Midbrain (tissue), 1 donor: ENCODE results near the gene SLC39A10.

Experiments
- DNase-seq: peaks from one replicate; lab custom pipeline; 2025; lab: John Stamatoyannopoulos, UW

The SLC39A10 gene

GRCh38 chr2:195727106-195727505 lies 70.1 kb downstream of the SLC39A10 start:
- DNase-seq, result no peak

- no peak for DNase-seq
These were observed 73.9 kb downstream of the SLC39A10 start for GRCh38 chr2:195730912-195731311.

- DNase-seq, result no peak
These were observed 75.5 kb downstream of the SLC39A10 start for GRCh38 chr2:195732574-195732973.

DNA sequence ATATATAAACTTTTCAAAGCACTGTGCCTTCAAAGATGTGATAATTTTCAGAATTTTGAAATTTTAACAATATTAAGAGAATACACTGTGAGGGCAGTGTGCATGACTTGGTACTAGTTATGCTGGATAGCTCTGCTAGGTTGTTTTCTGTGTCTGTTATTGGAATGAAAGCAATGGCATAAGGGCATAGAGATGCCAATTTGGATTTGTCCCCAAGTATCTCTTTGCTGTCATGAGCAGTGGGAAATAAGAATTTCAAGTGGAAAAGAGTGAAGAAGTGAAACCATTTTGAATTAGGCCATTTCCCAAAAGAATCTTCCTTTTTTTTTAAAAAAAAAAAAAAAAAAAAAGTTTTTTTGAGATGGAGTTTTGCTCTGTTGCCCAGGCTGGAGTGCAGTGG lies 76.8 kb downstream of the SLC39A10 start:
- no peak for DNase-seq

- DNase-seq, result no peak
These were observed 77.4 kb downstream of the SLC39A10 start for GRCh38 chr2:195734395-195734794.

DNA sequence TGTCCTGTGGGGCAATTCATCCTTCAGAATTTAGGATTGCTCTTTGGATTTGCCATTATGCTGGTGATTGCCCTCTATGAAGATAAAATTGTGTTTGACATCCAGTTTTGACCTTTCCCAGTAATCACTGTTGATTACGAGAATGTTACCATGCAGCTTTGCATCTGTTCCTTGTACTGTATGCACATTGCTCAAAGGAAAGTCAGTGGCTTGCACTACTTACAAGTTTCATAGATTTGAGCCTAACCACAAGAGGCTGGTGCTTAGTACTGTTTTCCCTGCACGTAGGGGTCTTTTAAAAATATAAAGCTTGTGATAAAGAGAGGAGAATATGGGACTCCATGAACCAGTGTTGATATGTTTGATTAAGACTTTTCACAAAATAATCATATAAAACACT lies 77.9 kb downstream of the SLC39A10 start:
- no peak for DNase-seq

DNA sequence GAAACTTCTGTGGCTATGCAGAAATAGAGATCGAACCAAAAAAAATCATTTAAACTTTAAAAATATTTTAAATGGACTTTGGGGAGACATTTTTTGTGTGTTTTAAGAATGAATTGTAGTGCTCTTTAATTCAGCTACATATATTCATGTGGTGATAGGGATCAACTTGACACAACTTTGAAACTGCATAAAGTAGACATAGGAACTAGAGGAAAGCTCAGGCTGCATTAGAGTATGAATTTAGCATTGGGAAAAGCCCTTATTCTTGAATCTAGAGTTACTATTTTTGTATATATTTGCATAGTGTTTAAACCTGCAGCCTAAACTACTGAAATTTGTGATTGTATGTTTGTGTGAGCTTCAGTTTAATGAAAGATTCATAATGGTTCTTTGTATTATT lies 78.3 kb downstream of the SLC39A10 start:
- DNase-seq, result no peak

- DNase-seq, result no peak
These were observed 80.7 kb downstream of the SLC39A10 start for GRCh38 chr2:195737511-195738325.

DNA sequence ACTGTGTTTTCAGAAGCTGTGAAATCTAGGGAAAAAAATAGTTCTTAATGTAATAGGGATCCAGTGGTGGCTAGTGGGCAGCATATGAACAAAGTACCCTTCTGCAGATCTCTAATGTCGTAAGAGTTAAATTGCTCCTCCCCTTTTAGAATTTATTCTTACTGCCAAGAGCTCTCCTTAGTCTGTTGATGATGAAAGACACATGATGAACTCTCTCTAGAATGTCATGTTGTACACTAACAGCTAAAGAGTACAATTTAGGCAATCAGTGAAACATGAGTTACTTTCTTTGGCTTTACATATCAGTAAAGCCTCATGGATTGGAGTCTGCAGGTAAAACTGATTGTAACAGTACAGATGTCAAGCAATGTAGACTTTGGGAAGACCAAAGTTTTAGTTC lies 84.2 kb downstream of the SLC39A10 start:
- no peak for DNase-seq

GRCh38 chr2:195756218-195756942 lies 99.4 kb downstream of the SLC39A10 start:
- no peak for DNase-seq

DNA sequence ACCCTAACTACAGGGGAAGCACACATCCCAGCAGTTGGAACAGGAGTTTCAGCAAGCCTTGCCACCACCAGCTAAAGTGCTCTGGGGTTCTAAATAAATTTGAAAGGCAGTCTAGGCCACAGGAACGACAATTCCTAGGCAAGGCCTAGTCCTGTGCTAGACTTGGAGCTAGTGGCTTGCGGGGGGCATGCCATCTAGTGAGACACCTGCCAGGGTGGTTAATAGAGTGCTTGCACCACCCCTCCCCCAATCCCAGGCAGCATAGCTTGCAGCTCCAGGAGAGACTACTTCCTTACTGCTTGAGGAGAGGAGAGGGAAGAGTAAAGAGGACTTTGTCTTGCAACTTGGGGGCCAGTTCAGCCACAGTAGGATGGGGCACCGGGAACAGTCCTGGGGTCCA lies 101.8 kb downstream of the SLC39A10 start:
- DNase-seq, result no peak

DNA sequence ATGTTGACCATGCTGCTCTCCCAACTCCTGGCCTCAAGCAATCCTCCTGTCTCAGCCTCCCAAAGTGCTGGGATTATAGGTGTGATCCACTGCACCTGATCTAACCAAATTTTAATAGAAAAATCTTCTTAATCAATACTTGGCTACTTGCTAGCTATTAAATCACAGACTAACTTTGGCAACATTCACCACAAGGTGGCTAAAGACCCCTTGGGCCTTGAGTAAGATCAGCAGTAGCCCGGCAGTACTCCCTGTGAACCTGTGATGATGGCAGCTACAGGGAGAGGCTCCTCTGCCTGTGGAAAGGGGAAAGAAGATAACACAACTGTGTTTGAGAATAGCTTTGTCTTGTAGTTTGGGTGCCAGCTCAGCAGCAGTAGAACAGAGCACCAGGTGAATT lies 102.9 kb downstream of the SLC39A10 start:
- no peak for DNase-seq

DNA sequence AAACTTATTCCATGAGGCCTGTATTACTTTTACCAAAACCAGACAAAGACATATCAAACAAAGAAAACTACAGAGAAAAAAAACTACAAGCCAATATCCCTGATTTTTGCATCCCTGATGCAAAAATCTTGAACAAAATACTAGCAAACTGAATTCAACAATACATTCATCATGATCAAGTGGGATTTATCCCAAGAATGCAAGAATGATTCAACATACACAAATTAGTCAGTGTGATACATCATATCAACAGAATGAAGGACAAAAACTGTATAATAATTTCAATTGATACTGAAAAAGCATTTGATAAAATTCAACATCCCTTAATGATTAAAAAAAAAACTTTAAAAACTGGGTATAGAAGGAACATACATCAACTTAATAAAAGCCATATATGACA lies 106.8 kb downstream of the SLC39A10 start:
- DNase-seq, result no peak

DNA sequence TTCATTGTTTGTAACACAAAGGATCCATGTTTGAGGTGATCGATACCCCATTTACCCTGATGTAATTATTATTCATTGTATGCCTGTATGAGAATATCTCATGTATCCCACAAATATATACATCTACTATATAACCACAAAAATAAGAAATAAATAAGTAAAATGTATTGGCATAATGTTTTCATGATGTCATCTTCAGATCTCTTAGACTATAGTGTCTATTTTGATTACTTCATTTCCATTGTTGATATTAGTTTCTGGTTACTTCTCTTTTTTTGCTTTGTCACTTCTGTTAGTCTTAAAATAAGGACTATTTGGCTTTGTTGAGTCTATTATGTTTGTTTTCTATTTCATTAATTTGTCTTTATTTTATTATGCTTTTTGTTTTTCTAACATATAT lies 109.7 kb downstream of the SLC39A10 start:
- no peak for DNase-seq

- no peak for DNase-seq
These were observed 111.4 kb downstream of the SLC39A10 start for GRCh38 chr2:195768431-195768830.

DNA sequence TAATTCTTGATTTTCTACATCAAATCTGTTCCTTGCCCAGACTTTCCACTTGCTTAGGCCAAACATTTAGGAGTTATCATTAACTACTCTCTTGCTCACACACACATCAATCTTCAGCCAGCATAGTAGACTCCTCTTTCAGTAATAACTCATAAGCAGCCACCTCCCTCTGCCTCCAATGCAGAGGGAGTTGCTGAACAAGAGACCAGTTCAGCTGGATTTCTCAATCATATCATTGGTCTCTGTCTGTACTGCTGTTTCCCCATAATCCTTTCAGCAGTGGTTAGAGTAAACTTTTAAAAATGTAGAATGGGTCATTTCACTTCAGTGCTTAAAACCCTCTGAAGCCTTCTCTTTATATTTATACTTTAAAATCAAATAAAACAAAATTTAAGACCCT lies 112.9 kb downstream of the SLC39A10 start:
- no peak for DNase-seq

DNA sequence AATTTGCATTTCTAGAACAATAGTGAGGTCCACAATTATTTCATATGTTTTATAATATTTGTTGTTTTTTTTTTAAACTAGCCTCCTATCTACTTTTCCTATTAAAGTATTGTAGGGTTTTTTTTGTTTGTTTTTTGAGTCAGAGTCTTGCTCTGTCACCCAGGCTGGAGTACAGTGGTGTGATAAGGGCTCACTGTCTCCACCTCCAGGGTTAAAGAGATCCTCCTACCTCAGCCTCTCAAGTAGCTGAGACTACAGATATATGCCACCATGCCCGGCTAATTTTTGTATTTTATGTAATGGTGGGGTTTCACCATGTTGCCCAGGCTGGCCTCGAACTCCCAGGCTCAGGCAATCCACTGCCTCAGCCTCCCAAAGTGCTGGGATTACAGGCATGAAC lies 122.5 kb downstream of the SLC39A10 start:
- no peak for DNase-seq

GRCh38 chr2:195782156-195782555 lies 125.1 kb downstream of the SLC39A10 start:
- DNase-seq, result no peak
